WTC11 (cell line): ENCODE data around the gene HIPK3.

Experiments used
- JUN ChIP-seq: sonication (generic); formaldehyde crosslinking; IDR thresholded peaks from 2 replicates; pipeline ENCODE4 v1.8.0; 2023; ENCODE audit warnings: mild to moderate bottlenecking, missing genetic modification reagents
- TF ChIP-seq, protein P1 (sequence below): fragments of 200-600 bp; IDR thresholded peaks from 2 replicates; pipeline ENCODE4 v1.8.0; 2022; ENCODE audit warnings: antibody characterized with exemption

DNA sequence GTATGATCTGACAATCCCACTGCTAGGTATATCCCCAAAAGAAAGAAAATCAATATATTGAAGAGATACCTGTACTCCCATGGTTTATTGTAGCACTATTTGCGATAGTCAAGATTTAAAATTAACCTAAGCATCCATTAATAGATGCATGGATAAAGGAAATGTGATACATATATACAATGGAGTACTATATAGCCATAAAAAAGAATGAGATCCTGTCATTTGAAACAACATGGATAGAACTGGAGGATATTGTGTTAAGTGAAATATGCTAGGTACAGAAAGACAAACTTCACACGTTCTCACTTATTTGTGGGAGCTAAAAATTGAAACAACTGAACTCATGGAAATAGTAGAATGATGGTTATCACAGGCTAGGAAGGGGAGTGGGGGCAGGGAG, 14.6 kb upstream of the HIPK3 start:
- no peak for TF ChIP-seq JUN (CRISPR knock-in tag)
- TF ChIP-seq, protein P1, sequence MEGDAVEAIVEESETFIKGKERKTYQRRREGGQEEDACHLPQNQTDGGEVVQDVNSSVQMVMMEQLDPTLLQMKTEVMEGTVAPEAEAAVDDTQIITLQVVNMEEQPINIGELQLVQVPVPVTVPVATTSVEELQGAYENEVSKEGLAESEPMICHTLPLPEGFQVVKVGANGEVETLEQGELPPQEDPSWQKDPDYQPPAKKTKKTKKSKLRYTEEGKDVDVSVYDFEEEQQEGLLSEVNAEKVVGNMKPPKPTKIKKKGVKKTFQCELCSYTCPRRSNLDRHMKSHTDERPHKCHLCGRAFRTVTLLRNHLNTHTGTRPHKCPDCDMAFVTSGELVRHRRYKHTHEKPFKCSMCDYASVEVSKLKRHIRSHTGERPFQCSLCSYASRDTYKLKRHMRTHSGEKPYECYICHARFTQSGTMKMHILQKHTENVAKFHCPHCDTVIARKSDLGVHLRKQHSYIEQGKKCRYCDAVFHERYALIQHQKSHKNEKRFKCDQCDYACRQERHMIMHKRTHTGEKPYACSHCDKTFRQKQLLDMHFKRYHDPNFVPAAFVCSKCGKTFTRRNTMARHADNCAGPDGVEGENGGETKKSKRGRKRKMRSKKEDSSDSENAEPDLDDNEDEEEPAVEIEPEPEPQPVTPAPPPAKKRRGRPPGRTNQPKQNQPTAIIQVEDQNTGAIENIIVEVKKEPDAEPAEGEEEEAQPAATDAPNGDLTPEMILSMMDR: no peak
